Parathyroid adenoma (tissue), 2 donors: ENCODE measurements around the gene PROKR1.

Source experiments
- H2AFZ ChIP-seq: fragments of 300-600 bp; sonication (generic); one replicate; pipeline ENCODE4 v1.7.0; 2017; ENCODE audit warnings: antibody characterized with exemption, mild to moderate bottlenecking
- H3K27ac ChIP-seq: fragments of 300-600 bp; sonication (generic); one replicate; pipeline ENCODE4 v1.7.0; 2017
- H3K27me3 ChIP-seq: fragments of 300-600 bp; sonication (generic); one replicate; pipeline ENCODE4 v1.7.0; 2017; ENCODE audit warnings: low read length; ENCODE audit not compliant: control insufficient read depth, insufficient read depth
- H3K36me3 ChIP-seq: fragments of 300-600 bp; sonication (generic); one replicate; pipeline ENCODE4 v1.7.0; 2017; ENCODE audit warnings: low read length; ENCODE audit not compliant: control insufficient read depth, insufficient read depth
- H3K4me1 ChIP-seq: fragments of 300-600 bp; sonication (generic); one replicate; pipeline ENCODE4 v1.7.0; 2017; ENCODE audit warnings: control low read depth
- H3K4me2 ChIP-seq: fragments of 300-600 bp; sonication (generic); one replicate; pipeline ENCODE4 v1.7.0; 2017; ENCODE audit warnings: low read length
- H3K4me3 ChIP-seq: fragments of 300-600 bp; sonication (generic); one replicate; pipeline ENCODE4 v1.7.0; 2017; ENCODE audit warnings: low read depth, low read length
- H3K79me2 ChIP-seq: fragments of 300-600 bp; sonication (generic); one replicate; pipeline ENCODE4 v1.7.0; 2017; ENCODE audit warnings: control low read depth
- H3K9ac ChIP-seq: fragments of 300-600 bp; sonication (generic); one replicate; pipeline ENCODE4 v1.7.0; 2017; ENCODE audit warnings: mild to moderate bottlenecking
- H3K9me3 ChIP-seq: fragments of 300-600 bp; sonication (generic); one replicate; pipeline ENCODE4 v1.7.0; 2017; ENCODE audit warnings: low read length; ENCODE audit not compliant: control insufficient read depth
- CTCF ChIP-seq: fragments of 300-600 bp; sonication (generic); IDR thresholded peaks from one replicate; pipeline ENCODE4 v1.7.0; 2017; ENCODE audit warnings: antibody characterized with exemption, mild to moderate bottlenecking
- donor health status: primary hyperparathyroidism.

Gene PROKR1

DNA sequence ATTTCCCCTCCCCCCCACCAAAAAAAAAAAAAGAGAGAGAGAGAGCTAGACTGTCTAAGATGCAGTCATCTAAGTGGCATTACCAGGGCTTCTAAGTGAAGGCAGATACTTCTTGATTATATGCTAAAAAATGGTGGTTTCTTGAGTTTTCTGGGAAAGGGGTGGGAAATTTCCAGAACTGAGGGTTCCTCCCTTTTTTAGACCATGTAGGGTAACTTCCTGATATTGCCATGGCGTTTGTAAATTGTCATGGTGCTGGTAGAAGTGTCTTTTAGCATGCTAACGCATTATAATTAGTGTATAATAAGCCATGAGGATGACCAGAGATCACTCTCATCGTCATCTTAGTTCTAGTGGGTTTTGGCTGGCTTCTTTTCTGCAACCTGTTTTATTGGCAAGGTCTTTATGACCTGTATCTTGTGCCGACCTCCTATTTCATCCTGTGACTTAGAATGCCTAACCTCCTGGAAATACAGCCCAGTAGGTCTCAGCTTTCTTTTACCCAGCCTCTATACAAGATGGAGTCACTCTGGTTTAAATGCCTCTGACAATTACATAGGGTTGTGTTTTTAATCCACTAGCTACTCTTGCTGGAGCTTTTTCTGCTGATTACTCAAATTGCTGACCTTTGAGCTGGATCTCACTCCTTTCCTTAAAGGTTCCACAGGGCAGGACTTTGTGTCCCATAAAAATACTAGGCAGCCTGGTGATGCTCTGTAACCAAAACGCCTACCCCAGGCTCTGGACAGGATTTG is 30.4 kb upstream of the PROKR1 start:
- H3K9me3 ChIP-seq: peaks cover 2% of the 10 kb centered on the region
- no peak overlapping the region for H3K4me2 ChIP-seq
- TF ChIP-seq CTCF: no peak
- H3K27me3 ChIP-seq: no peaks in the 10 kb centered on the region
- no peak overlapping the region for H2AFZ ChIP-seq
- H3K9ac ChIP-seq: no peak overlapping the region
- H3K79me2 ChIP-seq: no peaks in the 10 kb centered on the region
- H3K36me3 ChIP-seq: no peaks in the 10 kb centered on the region
- no peaks in the 10 kb centered on the region for H3K4me1 ChIP-seq
- no peak overlapping the region for H3K27ac ChIP-seq
- H3K4me3 ChIP-seq: no peak overlapping the region

DNA sequence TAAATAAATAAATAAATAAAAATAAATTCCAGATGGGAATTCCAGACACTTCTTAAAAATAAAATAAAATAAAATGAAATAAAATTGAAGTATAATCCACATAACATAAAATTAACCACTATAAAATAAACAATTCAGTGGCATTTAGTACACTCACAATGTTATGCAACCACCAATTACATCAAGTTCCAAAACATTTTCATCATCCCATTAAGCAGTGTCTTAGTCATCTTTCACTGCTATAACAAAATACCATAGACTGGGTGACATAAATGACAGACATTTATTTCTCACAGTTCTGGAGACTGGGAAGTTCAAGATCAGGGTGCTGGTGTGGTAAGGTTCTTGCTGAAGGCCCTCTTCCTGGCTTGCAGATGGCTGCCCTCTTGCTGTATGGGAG is 22.6 kb upstream of the PROKR1 start:
- Histone ChIP-seq H2AFZ (no peak overlapping the region), H3K27me3 (no peaks in the 10 kb centered on the region), H3K4me1 (no peaks in the 10 kb centered on the region), H3K4me3 (no peak overlapping the region), H3K9ac (no peak overlapping the region), H3K79me2 (no peaks in the 10 kb centered on the region), H3K27ac (no peak overlapping the region), H3K4me2 (no peak overlapping the region), H3K36me3 (no peaks in the 10 kb centered on the region), H3K9me3 (no peaks in the 10 kb centered on the region)
- no peak for TF ChIP-seq CTCF

GRCh38 chr2:68623820-68624219 is 19.6 kb upstream of the PROKR1 start:
- Histone ChIP-seq H3K79me2 (no peaks in the 10 kb centered on the region), H3K36me3 (no peaks in the 10 kb centered on the region), H3K9me3 (no peaks in the 10 kb centered on the region), H3K9ac (no peak overlapping the region), H3K4me2 (no peak overlapping the region), H3K4me1 (no peaks in the 10 kb centered on the region), H3K27me3 (no peaks in the 10 kb centered on the region), H3K4me3 (no peak overlapping the region), H3K27ac (no peak overlapping the region), H2AFZ (no peak overlapping the region)
- no peak for TF ChIP-seq CTCF

DNA sequence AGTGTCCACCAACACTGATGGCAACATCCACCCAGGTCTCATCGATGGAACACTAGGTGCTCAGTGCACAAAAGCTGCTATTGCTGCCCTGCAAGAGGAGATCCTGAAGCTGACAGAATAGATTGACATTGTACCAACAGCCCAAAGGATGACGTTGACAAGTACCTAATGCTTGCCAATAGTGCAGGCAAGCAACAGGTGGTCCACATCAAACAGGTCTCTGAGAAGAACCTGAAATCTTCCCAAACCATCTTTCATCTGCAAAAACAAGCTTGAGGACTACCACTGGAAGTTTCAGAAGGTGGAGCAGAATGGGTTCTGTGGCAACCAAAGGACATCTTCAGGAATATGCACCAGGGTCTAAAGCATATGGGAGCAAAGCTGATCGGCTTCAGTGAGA is 15.8 kb upstream of the PROKR1 start:
- Histone ChIP-seq H3K9ac (no peak overlapping the region), H2AFZ (no peak overlapping the region), H3K27me3 (no peaks in the 10 kb centered on the region), H3K4me1 (no peaks in the 10 kb centered on the region), H3K9me3 (no peaks in the 10 kb centered on the region), H3K4me2 (no peak overlapping the region), H3K79me2 (no peaks in the 10 kb centered on the region), H3K4me3 (no peak overlapping the region), H3K27ac (no peak overlapping the region), H3K36me3 (no peaks in the 10 kb centered on the region)
- TF ChIP-seq CTCF: no peak

DNA sequence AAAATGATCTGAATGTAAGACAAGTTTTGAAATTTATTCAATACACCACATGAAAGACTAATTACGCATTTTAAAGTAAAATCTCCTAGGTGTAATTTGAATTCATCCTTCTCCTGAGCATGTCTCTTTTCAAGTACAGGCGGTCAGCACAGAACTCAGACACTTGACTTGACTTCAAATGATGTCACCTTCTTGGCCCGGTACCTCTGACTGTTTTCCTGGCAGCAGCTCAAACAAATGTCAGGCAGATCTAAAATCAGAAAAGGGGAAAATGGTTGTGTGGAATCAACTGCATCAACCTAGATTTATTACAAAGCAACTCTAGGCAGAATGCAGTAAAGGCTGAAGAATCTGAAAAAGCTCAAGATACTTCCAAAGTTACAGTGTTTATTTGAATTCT is 11.4 kb upstream of the PROKR1 start:
- no peaks in the 10 kb centered on the region for H3K36me3 ChIP-seq
- H3K27ac ChIP-seq: no peak overlapping the region
- no peak for TF ChIP-seq CTCF
- H3K9ac ChIP-seq: no peak overlapping the region
- no peak overlapping the region for H3K4me2 ChIP-seq
- H3K9me3 ChIP-seq: no peaks in the 10 kb centered on the region
- H3K27me3 ChIP-seq: no peaks in the 10 kb centered on the region
- no peak overlapping the region for H2AFZ ChIP-seq
- no peaks in the 10 kb centered on the region for H3K4me1 ChIP-seq
- H3K4me3 ChIP-seq: no peak overlapping the region
- H3K79me2 ChIP-seq: no peaks in the 10 kb centered on the region
